Type B pancreatic cell (in vitro differentiated cells): ENCODE measurements around the gene CEP164. TPM values are rescaled to one million over a fixed set of nuclear protein-coding genes. Genes with fewer than 3 reads are reported as not detected.

ENCODE experiments used
- DNase-seq: peaks from one replicate; pipeline ENCODE4 v3.0.0; 2021; ENCODE audit warnings: mixed read lengths; ENCODE audit not compliant: unreplicated experiment; ENCODE audit errors: extremely low spot score
- H3K27ac Mint-ChIP-seq: 2 replicates; pipeline ENCODE4 v1.8.0; 2021; ENCODE audit warnings: mild to moderate bottlenecking, mixed read lengths
- H3K27me3 Mint-ChIP-seq: 2 replicates; pipeline ENCODE4 v1.8.0; 2021; ENCODE audit warnings: mixed read lengths
- H3K36me3 Mint-ChIP-seq: 2 replicates; pipeline ENCODE4 v1.8.0; 2021; ENCODE audit warnings: mixed read lengths
- H3K4me1 Mint-ChIP-seq: one replicate; pipeline ENCODE4 v1.8.0; 2021; ENCODE audit warnings: mixed read lengths; ENCODE audit not compliant: unreplicated experiment
- H3K4me3 Mint-ChIP-seq: 2 replicates; pipeline ENCODE4 v1.8.0; 2021; ENCODE audit warnings: mild to moderate bottlenecking, mixed read lengths
- H3K9me3 Mint-ChIP-seq: 2 replicates; pipeline ENCODE4 v1.8.0; 2021; ENCODE audit warnings: mixed read lengths
- CTCF ChIP-seq: fragments of 200-600 bp; sonication (generic); conservative IDR thresholded peaks from 2 replicates; pipeline ENCODE4 v1.5.0; 2021; ENCODE audit warnings: antibody characterized with exemption, mild to moderate bottlenecking
- total RNA-seq: library from RNA; stranded (reverse); gene quantifications from 2 replicates; pipeline ENCODE4 v1.2.1, GENCODE V29; 2021; ENCODE audit warnings: low replicate concordance

CEP164 gene
- total RNA-seq, 1 donor from 2014 or later: 42.1 TPM

DNA sequence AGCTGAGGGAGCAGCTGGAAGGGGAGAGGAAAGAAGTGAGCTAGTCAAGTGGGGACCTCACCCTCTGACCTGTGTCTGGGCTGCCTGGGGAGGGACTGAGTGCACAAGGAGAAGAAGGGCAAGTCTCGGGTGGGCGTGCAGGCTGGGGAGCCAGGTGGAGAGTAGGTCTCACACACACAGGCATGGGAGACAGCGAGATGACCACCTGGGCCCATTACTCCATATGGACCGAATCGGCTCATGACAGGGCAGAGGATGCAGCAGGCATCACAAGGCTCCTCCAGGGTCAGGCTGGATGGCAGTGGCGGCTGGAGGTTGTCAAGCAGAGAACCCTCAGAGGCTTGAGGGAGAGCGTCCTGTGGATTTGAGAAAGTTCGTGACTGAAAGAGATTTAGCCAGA, 63.5 kb downstream of the CEP164 start:
- peaks cover 23% of the 10 kb centered on the region for H3K36me3 Mint-ChIP-seq
- no peak overlapping the region for H3K4me3 Mint-ChIP-seq

DNA sequence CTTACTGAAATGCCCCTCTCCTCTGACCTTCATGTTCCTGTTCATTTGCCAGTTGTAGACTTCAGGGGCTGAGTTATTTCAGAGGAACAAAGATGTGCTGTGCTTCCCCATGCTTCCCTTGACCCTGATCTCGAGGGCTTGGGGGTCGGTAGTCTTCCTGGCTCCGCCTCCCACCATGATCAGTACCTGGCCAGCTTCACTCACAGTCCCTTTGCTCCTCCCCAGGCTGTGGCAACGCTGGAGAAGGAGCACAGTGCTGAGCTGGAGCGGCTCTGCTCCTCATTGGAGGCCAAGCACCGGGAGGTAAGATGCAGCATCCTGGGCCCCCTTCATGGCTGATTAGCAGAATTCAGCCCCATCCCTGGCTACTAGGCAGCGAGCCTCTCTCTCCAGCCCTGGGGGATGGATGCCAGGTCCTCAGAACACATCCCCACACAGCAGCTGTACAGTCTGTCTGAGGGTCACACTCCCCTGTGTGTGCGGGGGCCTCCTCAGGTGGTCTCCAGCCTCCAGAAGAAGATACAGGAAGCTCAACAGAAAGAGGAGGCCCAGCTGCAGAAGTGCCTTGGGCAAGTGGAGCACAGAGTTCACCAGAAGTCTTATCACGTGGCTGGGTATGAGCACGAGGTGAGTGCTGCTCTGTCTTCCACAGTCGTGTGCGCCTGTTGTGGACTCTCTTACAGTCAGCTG, 64.5 kb downstream of the CEP164 start:
- TF ChIP-seq CTCF: no peak
- no peak overlapping the region for H3K27ac Mint-ChIP-seq
- DNase-seq: no peak
- H3K4me3 Mint-ChIP-seq: no peak overlapping the region
- H3K27me3 Mint-ChIP-seq: no peaks in the 10 kb centered on the region
- no peaks in the 10 kb centered on the region for H3K9me3 Mint-ChIP-seq
- H3K4me1 Mint-ChIP-seq: no peaks in the 10 kb centered on the region
- H3K36me3 Mint-ChIP-seq: peaks cover 31% of the 10 kb centered on the region

More for the DNA sequence above, 63.5 kb downstream of the CEP164 start:
- no peaks in the 10 kb centered on the region for H3K9me3 Mint-ChIP-seq
- DNase-seq: no peak
- no peaks in the 10 kb centered on the region for H3K27me3 Mint-ChIP-seq
- H3K4me1 Mint-ChIP-seq: no peaks in the 10 kb centered on the region
- TF ChIP-seq CTCF: no peak
- H3K27ac Mint-ChIP-seq: no peak overlapping the region

- peaks cover 39% of the 10 kb centered on the region for H3K36me3 Mint-ChIP-seq
- no peaks in the 10 kb centered on the region for H3K27me3 Mint-ChIP-seq
- no peaks in the 10 kb centered on the region for H3K4me1 Mint-ChIP-seq
- no peak for DNase-seq
- H3K4me3 Mint-ChIP-seq: no peak overlapping the region
- TF ChIP-seq CTCF: no peak
- no peaks in the 10 kb centered on the region for H3K9me3 Mint-ChIP-seq
- H3K27ac Mint-ChIP-seq: no peak overlapping the region
These were observed 65.3 kb downstream of the CEP164 start for GRCh38 chr11:117392979-117393378.

- Mint-ChIP-seq H3K4me1 (no peaks in the 10 kb centered on the region), H3K36me3 (peaks cover 45% of the 10 kb centered on the region), H3K27me3 (no peaks in the 10 kb centered on the region), H3K27ac (no peak overlapping the region), H3K4me3 (no peak overlapping the region), H3K9me3 (no peaks in the 10 kb centered on the region)
- no peak for TF ChIP-seq CTCF
- DNase-seq: no peak
These were observed 66.7 kb downstream of the CEP164 start for GRCh38 chr11:117394221-117394925.

GRCh38 chr11:117395476-117395875, 67.8 kb downstream of the CEP164 start:
- H3K27me3 Mint-ChIP-seq: no peaks in the 10 kb centered on the region
- H3K4me3 Mint-ChIP-seq: no peak overlapping the region
- peaks cover 53% of the 10 kb centered on the region for H3K36me3 Mint-ChIP-seq
- DNase-seq: no peak
- TF ChIP-seq CTCF: no peak
- no peaks in the 10 kb centered on the region for H3K9me3 Mint-ChIP-seq
- no peaks in the 10 kb centered on the region for H3K4me1 Mint-ChIP-seq
- H3K27ac Mint-ChIP-seq: no peak overlapping the region
